ENCODE results near the gene CCDC171. TPM values are rescaled to one million over a fixed set of nuclear protein-coding genes. Genes with fewer than 3 reads are reported as not detected.

CCDC171 gene
- total and polyA plus RNA-seq, 2 of the 13 experiments (the other 11 are each of a cell fraction or from before 2014, with no cell fraction given): 0.95 to 2.5 TPM

- TF ChIP-seq ZNF784 (CRISPR knock-in tag; IDR thresholded peaks at IDR 0.05; ENCODE audit: borderline replicate concordance) (peak; percentile 64; the same call in 1 of the 2 replicates), ZGPAT (CRISPR knock-in tag; IDR thresholded peaks at IDR 0.05) (peak; percentile 79), SP5 (CRISPR knock-in tag; IDR thresholded peaks at IDR 0.05; ENCODE audit: borderline replicate concordance, low read depth) (peak; percentile 12; the same call in 1 of the 2 replicates), IKZF5 (CRISPR knock-in tag; IDR thresholded peaks at IDR 0.05) (no peak), GATAD1 (CRISPR knock-in tag; IDR thresholded peaks at IDR 0.05) (peak; percentile 66), MYC (CRISPR knock-in tag; IDR thresholded peaks at IDR 0.05; ENCODE audit: borderline replicate concordance) (peak; percentile 72), ZNF629 (CRISPR knock-in tag; conservative IDR thresholded peaks at IDR 0.05) (0 out of 2 replicates have a peak, but pooled peaks have one; percentile 16), KLF9 (CRISPR knock-in tag; IDR thresholded peaks at IDR 0.05; ENCODE audit: low read depth) (0 out of 2 replicates have a peak, but pooled peaks have one; percentile 58), ZSCAN25 (CRISPR knock-in tag; IDR thresholded peaks at IDR 0.05) (0 out of 2 replicates have a peak, but pooled peaks have one; percentile 31), ETV5 (CRISPR knock-in tag; IDR thresholded peaks at IDR 0.05; ENCODE audit: borderline replicate concordance) (peak; percentile 35; the same call in 1 of the 2 replicates), ZNF839 (CRISPR knock-in tag; IDR thresholded peaks at IDR 0.05; ENCODE audit: borderline replicate concordance) (peak; percentile 56; the same call in 1 of the 2 replicates), MXD3 (CRISPR knock-in tag; IDR thresholded peaks at IDR 0.05) (peak; percentile 90), REL (CRISPR knock-in tag; conservative IDR thresholded peaks at IDR 0.05) (peak; percentile 81; the same call in 1 of the 2 replicates), TBX2 (CRISPR knock-in tag; IDR thresholded peaks at IDR 0.05; ENCODE audit: borderline replicate concordance) (peak; percentile 62; the same call in 1 of the 2 replicates), POGZ (CRISPR knock-in tag; IDR thresholded peaks at IDR 0.05) (peak; percentile 74), ZNF446 (CRISPR knock-in tag; IDR thresholded peaks at IDR 0.05) (peak; percentile 74; the same call in 1 of the 2 replicates), ZNF232 (CRISPR knock-in tag; IDR thresholded peaks at IDR 0.05; ENCODE audit: borderline replicate concordance) (peak; percentile 81), FOXK1 (CRISPR knock-in tag; IDR thresholded peaks at IDR 0.05; ENCODE audit: borderline replicate concordance, low read depth) (no peak; the same call in 1 of the 2 replicates), HNRNPLL (IDR thresholded peaks at IDR 0.05; ENCODE audit: low read depth, low read length, poor library complexity, severe bottlenecking) (peak; percentile 89), ATF5 (CRISPR knock-in tag; IDR thresholded peaks at IDR 0.05; ENCODE audit: low read depth) (no peak), ZNF441 (CRISPR knock-in tag; IDR thresholded peaks at IDR 0.05; ENCODE audit: borderline replicate concordance) (peak; percentile 16; the same call in 1 of the 2 replicates), ZFYVE20 (CRISPR knock-in tag; IDR thresholded peaks at IDR 0.05; ENCODE audit: borderline replicate concordance, low read depth) (no peak), SRSF1 (optimal IDR thresholded peaks at IDR 0.05; ENCODE audit: low read depth, low read length) (peak; percentile 45), YEATS4 (CRISPR knock-in tag; IDR thresholded peaks at IDR 0.05; ENCODE audit: borderline replicate concordance) (peak; percentile 5)
Observed at GRCh38 chr9:15552636-15553527, at the start of gene CCDC171 (continued).

All from HepG2 (cell line).